ENCODE data around the gene UGT1A3. TPM values are rescaled to one million over a fixed set of nuclear protein-coding genes. Genes with fewer than 3 reads are reported as not detected.
"Not testable (repeated sequence)": the region's sequence is repeated elsewhere in the genome, so short reads cannot be mapped to it uniquely, and the experiment has no call there.

The UGT1A3 gene
- total RNA-seq, 1 donor from 2014 or later: not detected

DNA sequence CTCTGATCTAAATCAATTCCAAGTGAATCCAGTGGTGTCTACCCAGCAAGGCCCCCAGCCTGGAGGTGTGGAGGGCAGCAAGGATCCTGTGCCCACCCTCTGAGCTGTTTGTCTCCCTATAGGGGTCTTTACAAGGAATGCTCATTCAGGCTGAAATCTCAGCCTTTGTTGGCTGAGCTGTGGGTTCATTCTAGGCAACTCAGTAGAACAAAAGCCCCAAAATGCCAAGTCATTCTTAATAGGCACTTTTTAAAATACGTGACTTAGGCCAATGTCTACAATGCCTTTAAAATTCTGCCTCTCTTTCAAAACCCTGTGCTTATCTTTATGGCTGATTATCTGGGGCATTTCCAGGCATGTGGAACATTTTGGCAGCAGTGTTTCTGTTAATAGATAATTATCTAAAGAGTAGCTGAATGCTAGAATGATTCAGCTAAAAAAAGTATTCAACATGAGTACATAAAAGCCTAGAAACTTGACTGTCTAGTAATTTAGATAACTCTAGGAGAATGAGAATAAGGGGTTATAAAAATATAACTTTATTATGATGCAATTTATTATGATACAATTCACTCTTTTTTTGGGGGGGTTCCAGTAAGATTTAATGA is 28.7 kb upstream of the UGT1A3 start:
- Histone ChIP-seq H3K4me3 (no peak overlapping the region), H3K36me3 (no peaks in the 10 kb centered on the region), H3K9me3 (no peaks in the 10 kb centered on the region), H3K27ac (no peak overlapping the region), H3K4me1 (peaks cover 0 to 3% of the 10 kb centered on the region in 2 donors), H3K27me3 (no peaks in the 10 kb centered on the region)
- TF ChIP-seq, protein P1, sequence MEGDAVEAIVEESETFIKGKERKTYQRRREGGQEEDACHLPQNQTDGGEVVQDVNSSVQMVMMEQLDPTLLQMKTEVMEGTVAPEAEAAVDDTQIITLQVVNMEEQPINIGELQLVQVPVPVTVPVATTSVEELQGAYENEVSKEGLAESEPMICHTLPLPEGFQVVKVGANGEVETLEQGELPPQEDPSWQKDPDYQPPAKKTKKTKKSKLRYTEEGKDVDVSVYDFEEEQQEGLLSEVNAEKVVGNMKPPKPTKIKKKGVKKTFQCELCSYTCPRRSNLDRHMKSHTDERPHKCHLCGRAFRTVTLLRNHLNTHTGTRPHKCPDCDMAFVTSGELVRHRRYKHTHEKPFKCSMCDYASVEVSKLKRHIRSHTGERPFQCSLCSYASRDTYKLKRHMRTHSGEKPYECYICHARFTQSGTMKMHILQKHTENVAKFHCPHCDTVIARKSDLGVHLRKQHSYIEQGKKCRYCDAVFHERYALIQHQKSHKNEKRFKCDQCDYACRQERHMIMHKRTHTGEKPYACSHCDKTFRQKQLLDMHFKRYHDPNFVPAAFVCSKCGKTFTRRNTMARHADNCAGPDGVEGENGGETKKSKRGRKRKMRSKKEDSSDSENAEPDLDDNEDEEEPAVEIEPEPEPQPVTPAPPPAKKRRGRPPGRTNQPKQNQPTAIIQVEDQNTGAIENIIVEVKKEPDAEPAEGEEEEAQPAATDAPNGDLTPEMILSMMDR (IDR thresholded peaks at IDR 0.05): no peak
- DNase-seq (ENCODE audit: low spot score in 2 of 2): no peak
- intact Hi-C loops (cut with DNase I): no loop called here

DNA sequence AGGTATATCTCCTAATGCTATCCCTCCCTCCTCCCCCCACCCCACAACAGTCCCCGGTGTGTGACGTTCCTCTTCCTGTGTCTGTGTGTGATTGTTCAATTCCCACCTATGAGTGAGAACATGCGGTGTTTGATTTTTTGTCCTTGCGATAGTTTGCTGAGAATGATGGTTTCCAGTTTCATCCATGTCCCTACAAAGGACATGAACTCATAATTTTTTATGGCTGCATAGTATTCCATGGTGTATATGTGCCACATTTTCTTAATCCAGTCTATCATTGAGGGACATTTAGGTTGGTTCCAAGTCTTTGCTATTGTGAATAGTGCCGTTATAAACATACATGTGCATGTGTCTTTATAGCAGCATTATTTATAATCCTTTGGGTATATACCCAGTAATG is 28.0 kb upstream of the UGT1A3 start:
- DNase-seq (ENCODE audit: low spot score in 2 of 2); H3K27me3 ChIP-seq; H3K4me3 ChIP-seq; H3K27ac ChIP-seq; H3K36me3 ChIP-seq; intact Hi-C loops (cut with DNase I); H3K9me3 ChIP-seq; H3K4me1 ChIP-seq: not testable (repeated sequence)

DNA sequence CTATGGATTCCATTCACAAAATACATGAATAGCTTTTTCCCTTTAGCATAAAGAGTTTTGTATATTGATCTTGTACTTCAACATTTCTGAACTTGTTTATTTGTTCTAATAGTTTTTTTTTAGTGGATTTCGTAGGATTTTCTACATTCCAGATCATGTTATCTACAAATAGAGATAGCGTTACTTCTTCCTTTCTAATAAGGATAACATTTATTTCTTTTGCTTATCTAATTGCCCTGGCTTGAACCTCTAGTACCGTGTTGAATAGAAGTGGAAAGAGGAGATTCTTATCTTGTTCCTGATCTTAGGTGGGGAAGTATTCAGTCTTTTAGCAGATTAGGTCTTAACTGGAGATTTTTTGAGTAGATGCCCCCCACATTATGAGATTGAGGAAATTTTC is 26.6 kb upstream of the UGT1A3 start:
- H3K9me3 ChIP-seq: no peaks in the 10 kb centered on the region
- TF ChIP-seq, protein P1 (IDR thresholded peaks at IDR 0.05): no peak
- H3K4me1 ChIP-seq: peaks cover 0 to 3% of the 10 kb centered on the region in 2 donors
- no peak for DNase-seq (ENCODE audit: low spot score in 2 of 2)
- no peaks in the 10 kb centered on the region for H3K36me3 ChIP-seq
- H3K4me3 ChIP-seq: no peak overlapping the region
- intact Hi-C loops (cut with DNase I): no loop called here
- H3K27me3 ChIP-seq: no peaks in the 10 kb centered on the region
- no peak overlapping the region for H3K27ac ChIP-seq

DNA sequence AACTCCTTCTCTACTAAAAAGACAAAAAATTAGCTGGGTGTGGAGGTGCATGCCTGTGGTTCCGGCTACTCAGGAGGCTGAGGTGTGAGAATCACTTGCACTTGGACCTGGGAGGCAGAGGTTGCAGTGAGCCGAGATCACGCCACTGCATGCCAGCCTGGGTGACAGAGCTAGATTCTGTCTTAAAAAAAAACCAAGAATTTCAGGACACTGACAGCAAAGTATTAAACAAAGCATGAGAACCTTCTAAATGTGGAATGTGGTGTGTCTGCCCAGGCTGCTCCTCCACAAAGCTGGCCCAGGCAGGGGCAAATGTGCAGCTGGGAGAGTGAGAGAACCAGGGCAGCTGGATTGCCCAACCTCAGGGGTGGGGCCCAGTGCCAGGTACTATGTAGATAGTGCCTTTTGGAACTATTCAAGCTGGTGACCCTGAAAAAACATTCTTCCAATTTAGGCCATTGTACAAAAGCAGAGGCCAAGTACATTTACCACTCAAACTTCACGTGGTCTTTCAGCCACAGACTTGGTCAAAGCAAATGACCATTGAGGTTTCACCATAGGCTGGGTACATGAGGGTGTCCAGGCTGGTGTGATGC is 22.8 kb upstream of the UGT1A3 start:
- Histone ChIP-seq H3K4me3 (no peak overlapping the region), H3K27ac (no peak overlapping the region)
- TF ChIP-seq, protein P1 (IDR thresholded peaks at IDR 0.05): no peak

DNA sequence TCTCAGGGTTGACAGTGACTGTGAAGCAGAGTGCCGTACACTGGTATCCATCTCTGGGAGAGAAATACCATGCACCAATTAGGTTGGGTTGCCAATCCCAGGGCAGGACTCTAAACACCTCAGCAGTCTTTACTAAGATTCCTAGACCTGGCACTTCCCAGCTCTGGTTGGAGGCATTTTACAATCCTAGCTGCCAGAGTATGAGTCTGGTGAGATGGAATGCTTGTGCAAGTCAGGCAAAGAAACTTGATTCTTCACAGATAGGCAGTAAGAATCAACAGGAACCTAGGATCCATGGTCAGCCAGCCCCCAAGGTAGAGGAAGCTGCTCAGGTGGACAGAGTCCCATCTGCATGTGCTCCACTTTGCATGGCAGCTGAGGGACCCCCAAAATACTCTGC is 22.1 kb upstream of the UGT1A3 start:
- Histone ChIP-seq H3K36me3 (no peaks in the 10 kb centered on the region), H3K27me3 (no peaks in the 10 kb centered on the region), H3K27ac (no peak overlapping the region), H3K9me3 (no peaks in the 10 kb centered on the region), H3K4me3 (no peak overlapping the region), H3K4me1 (no peaks in the 10 kb centered on the region)
- TF ChIP-seq, protein P1 (IDR thresholded peaks at IDR 0.05): no peak
- intact Hi-C loops (cut with DNase I): no loop called here
- no peak for DNase-seq (ENCODE audit: low spot score in 2 of 2)

More for the DNA sequence above, 22.8 kb upstream of the UGT1A3 start:
- intact Hi-C loops (cut with DNase I): no loop called here
- H3K4me1 ChIP-seq: no peaks in the 10 kb centered on the region
- no peaks in the 10 kb centered on the region for H3K36me3 ChIP-seq
- H3K27me3 ChIP-seq: no peaks in the 10 kb centered on the region
- no peak for DNase-seq (ENCODE audit: low spot score in 2 of 2)
- no peaks in the 10 kb centered on the region for H3K9me3 ChIP-seq

DNA sequence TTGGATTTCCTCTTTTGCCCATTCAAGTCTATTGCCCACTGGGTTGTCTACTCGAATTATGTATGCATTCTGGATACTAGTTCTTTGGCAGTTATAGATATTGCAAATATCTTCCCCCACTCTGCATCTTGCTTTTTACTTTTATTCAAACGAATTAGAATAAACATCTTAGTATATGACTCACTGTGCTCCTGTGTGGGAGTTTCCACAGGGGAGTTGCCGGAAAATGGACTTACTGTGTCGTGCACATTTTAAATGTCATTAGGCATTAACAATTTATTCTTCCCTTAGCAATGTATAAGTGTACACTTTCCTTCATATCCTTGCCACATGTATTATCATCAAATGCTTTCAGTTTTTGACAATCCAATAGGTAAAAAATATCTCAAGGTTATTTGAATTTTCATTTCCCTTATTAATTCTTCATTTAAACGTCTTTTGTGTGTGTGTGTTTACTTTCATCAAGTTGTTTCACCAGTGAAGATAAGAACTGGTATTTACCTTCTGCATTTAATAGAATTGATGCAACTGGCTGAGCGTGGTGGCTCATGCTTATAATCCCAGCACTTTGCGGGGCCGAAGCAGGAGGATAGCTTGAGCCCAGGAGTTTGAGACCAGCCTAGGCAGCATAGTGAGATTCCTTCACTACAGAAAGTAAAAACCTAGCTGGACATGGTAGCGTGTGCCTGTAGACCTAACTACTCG is 20.8 kb upstream of the UGT1A3 start:
- no peaks in the 10 kb centered on the region for H3K27me3 ChIP-seq
- no peak overlapping the region for H3K27ac ChIP-seq
- intact Hi-C loops (cut with DNase I): no loop called here
- H3K36me3 ChIP-seq: no peaks in the 10 kb centered on the region
- H3K4me3 ChIP-seq: no peak overlapping the region
- H3K9me3 ChIP-seq: no peaks in the 10 kb centered on the region
- no peak for DNase-seq (ENCODE audit: low spot score in 2 of 2)
- no peaks in the 10 kb centered on the region for H3K4me1 ChIP-seq
- TF ChIP-seq, protein P1 (IDR thresholded peaks at IDR 0.05): no peak
